GM12878 (cell line): Measurements from ENCODE around the gene KRR1. TPM values are rescaled to one million over a fixed set of nuclear protein-coding genes. Genes with fewer than 3 reads are reported as not detected.
"Not testable (repeated sequence)": the region's sequence is repeated elsewhere in the genome, so short reads cannot be mapped to it uniquely, and the experiment has no call there.

Experiments used
- ATAC-seq: fragments of 200-7000 bp; cut with Tn5 transposase; 3 replicates; pipeline ENCODE4 v1.9.1; 2020; ENCODE audit warnings: mild to moderate bottlenecking, moderate library complexity
- BruUV-seq: library from RNA; stranded (reverse); fragments of 400-500 nt; replicated peaks from 2 replicates; lab custom pipeline; 2021; lab: Mats Ljungman, UMichigan
- CTCF ChIA-PET: fragments of 300-600 bp; sonication (Branson Sonifier 250); formaldehyde crosslinking; extraction: SDS; loops from one replicate; lab custom pipeline; 2021; ENCODE audit warnings: inconsistent platforms; lab: Yijun Ruan, JAX
- POLR2A ChIA-PET: fragments of 350-600 bp; formaldehyde crosslinking; extraction: SDS; loops from one replicate; lab custom pipeline; 2021; ENCODE audit warnings: inconsistent platforms; lab: Charles Lee
- RAD21 ChIA-PET: fragments of 300-600 bp; sonication (Branson Sonifier 250); formaldehyde crosslinking; loops from one replicate; lab custom pipeline; 2023; ENCODE audit warnings: antibody characterized with exemption; ENCODE audit not compliant: unreplicated experiment; lab: Charles Lee
- SMC1A ChIA-PET: fragments of 300-600 bp; sonication (Branson Sonifier 250); formaldehyde crosslinking; loops from one replicate; lab custom pipeline; 2023; ENCODE audit not compliant: unreplicated experiment, uncharacterized antibody; lab: Charles Lee
- DNase-seq: peaks from one replicate; pipeline ENCODE4 v3.0.0-alpha.2; 2011; ENCODE audit warnings: low read depth, low spot score
- FAIRE-seq: peaks from 3 replicates; lab custom pipeline; 2011; peaks lifted over from hg19 to GRCh38; lab: Jason Lieb, UNC
- H2AFZ ChIP-seq: 2 replicates; pipeline ENCODE4 v1.6.0; 2011; ENCODE audit warnings: low read depth, low read length, control low read depth; ENCODE audit not compliant: control insufficient read depth
- H3K27ac ChIP-seq: 2 replicates; pipeline ENCODE4 v1.5.1; 2011; ENCODE audit warnings: control low read depth; ENCODE audit not compliant: control insufficient read depth, insufficient read depth
- H3K27me3 ChIP-seq, 2 experiments: replicated peaks in 1 of 2; 2 replicates each; pipeline versions ENCODE4 v1.6.0 to v1.6.1; 2011; ENCODE audit warnings: low read length in 1 of 2; ENCODE audit not compliant: control insufficient read depth in 2 of 2, insufficient read depth in 2 of 2
- H3K36me3 ChIP-seq, 2 experiments: 2 replicates each; pipeline ENCODE4 v1.5.1; 2011; ENCODE audit warnings: low read length in 1 of 2; ENCODE audit not compliant: control insufficient read depth in 2 of 2, insufficient read depth in 2 of 2
- H3K4me1 ChIP-seq: 2 replicates; pipeline ENCODE4 v1.6.1; 2011; ENCODE audit warnings: mild to moderate bottlenecking, low read length, moderate library complexity, mixed read lengths; ENCODE audit not compliant: control insufficient read depth, insufficient read depth
- H3K4me2 ChIP-seq: 2 replicates; pipeline ENCODE4 v1.6.0; 2011; ENCODE audit warnings: control low read depth; ENCODE audit not compliant: control insufficient read depth, insufficient read depth
- H3K4me3 ChIP-seq: fragments of 200-600 bp; sonication (generic); 2 replicates; pipeline ENCODE4 v1.5.1; 2016
- H3K79me2 ChIP-seq: 2 replicates; pipeline ENCODE4 v1.6.0; 2011; ENCODE audit warnings: low read length; ENCODE audit not compliant: control insufficient read depth, insufficient read depth
- H3K9ac ChIP-seq: 2 replicates; pipeline ENCODE4 v1.8.0; 2011; ENCODE audit warnings: low read length, control low read depth, mixed read lengths; ENCODE audit not compliant: control insufficient read depth, insufficient read depth
- H3K9me3 ChIP-seq: replicated peaks from 3 replicates; pipeline ENCODE4 v1.5.1; 2011; ENCODE audit warnings: mild to moderate bottlenecking, low read length; ENCODE audit not compliant: control insufficient read depth, insufficient read depth
- H4K20me1 ChIP-seq: 2 replicates; pipeline ENCODE4 v1.6.0; 2011; ENCODE audit not compliant: control insufficient read depth, insufficient read depth
- BACH1 ChIP-seq: fragments of 450-650 bp; IDR thresholded peaks from 2 replicates; pipeline ENCODE4 v1.6.1; 2017; ENCODE audit warnings: mild to moderate bottlenecking, borderline replicate concordance
- BRCA1 ChIP-seq: IDR thresholded peaks from 2 replicates; pipeline ENCODE4 v1.6.1; 2011; ENCODE audit warnings: low read depth, low read length, improper control_type of control experiment
- CEBPB ChIP-seq, 2 experiments: fragments of 150-350 bp in 1 of 2; IDR thresholded peaks; 2 replicates each; pipeline ENCODE4 v1.6.1; 2012 to 2014; ENCODE audit warnings: low read depth in 2 of 2, low read length in 2 of 2, borderline replicate concordance in 1 of 2, inconsistent platforms in 1 of 2
- LARP7 ChIP-seq: fragments of 450-650 bp; IDR thresholded peaks from 2 replicates; pipeline ENCODE4 v1.6.1; 2017; ENCODE audit warnings: mild to moderate bottlenecking
- NFXL1 ChIP-seq: fragments of 450-650 bp; IDR thresholded peaks from 2 replicates; pipeline ENCODE4 v1.6.1; 2017; ENCODE audit warnings: antibody characterized with exemption, mild to moderate bottlenecking, borderline replicate concordance
- WGBS: methylation state at CpG from one replicate; pipeline ENCODE4 v1.1.6; 2016; ENCODE audit warnings: low lambda C conversion rate; ENCODE audit not compliant: insufficient replicate concordance, insufficient coverage; ENCODE audit errors: missing lambda C conversion rate; 5-methylcytosine and 5-hydroxymethylcytosine counted together
- in situ Hi-C: fragments of 300-500 bp; cut with MboI; formaldehyde crosslinking; loops from 9 replicates; pipeline ENCODE4 v1.14.3; 2018; ENCODE audit warnings: mixed read lengths
- intact Hi-C: fragments of 100-400 bp; cut with micrococcal nuclease; formaldehyde crosslinking; loops from one replicate; pipeline ENCODE4 v1.14.2; 2022; ENCODE audit not compliant: unreplicated experiment
- polyA plus RNA-seq, 11 experiments: library from polyadenylated mRNA; depleted of rRNA in 4 of 11; unstranded in 6 of 11; stranded (reverse) in 5 of 11; fragments of >200 nt; fragmentation: Nextera tagmentation in 4 of 11; fragmentation: Illumina TruSeq in 1 of 11; extraction: Ambion mirVana in 4 of 11; extraction: Trizol in 1 of 11; gene quantifications; 1 replicate in 1 of 11; 2 replicates in 10 of 11; pipeline versions ENCODE4 v1.2.1 to v1.2.3, GENCODE V29; 2011 to 2016; ENCODE audit warnings: inconsistent platforms in 2 of 11, missing spikeins in 2 of 11, low read depth in 1 of 11
- total RNA-seq, 4 experiments: library from RNA; depleted of rRNA in 3 of 4; stranded (reverse); fragments of >200 nt in 3 of 4; fragmentation: Illumina TruSeq in 1 of 4; extraction: Trizol in 1 of 4; gene quantifications; 2 replicates each; pipeline versions ENCODE4 v1.2.1 to v1.2.3, GENCODE V29; 2013 to 2021
- TF ChIP-seq, protein P1 (sequence below): IDR thresholded peaks from 2 replicates; pipeline ENCODE4 v1.6.1; 2011; ENCODE audit warnings: borderline replicate concordance, low read depth, mild to moderate bottlenecking, moderate library complexity, mixed read lengths, low read length; ENCODE audit not compliant: insufficient read depth; ENCODE audit errors: extremely low read length

The KRR1 gene
- total and polyA plus RNA-seq, 10 of the 15 experiments (the other 5 are each of a cell fraction or from before 2014, with no cell fraction given), result 29.6 to 103 (median 75.3) TPM

DNA sequence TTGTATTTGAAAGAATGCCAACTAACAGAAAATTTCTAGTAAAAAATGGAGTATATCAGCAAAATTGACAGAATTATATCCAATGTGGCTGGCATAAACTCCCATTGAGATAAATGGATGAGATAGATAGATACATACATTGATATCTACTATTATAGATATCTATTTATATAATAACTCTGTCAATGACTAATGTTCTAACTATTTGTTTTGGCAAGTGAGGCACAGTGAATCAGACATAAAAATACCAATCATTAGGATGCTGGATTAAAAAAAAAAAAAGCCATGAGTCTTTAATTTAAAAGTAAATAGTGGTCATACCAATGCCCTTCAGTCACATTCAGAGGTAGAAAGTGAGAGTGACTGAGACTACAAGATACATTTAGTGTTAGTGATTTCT lies 64.6 kb downstream of the KRR1 start:
- TF ChIP-seq CEBPB (IDR thresholded peaks at IDR 0.05; ENCODE audit: borderline replicate concordance in 1 of 2, low read depth in 2 of 2, low read length in 2 of 2) (no peak), BRCA1 (no peak), NFXL1 (no peak), LARP7 (no peak), BACH1 (no peak)
- TF ChIP-seq, protein P1, sequence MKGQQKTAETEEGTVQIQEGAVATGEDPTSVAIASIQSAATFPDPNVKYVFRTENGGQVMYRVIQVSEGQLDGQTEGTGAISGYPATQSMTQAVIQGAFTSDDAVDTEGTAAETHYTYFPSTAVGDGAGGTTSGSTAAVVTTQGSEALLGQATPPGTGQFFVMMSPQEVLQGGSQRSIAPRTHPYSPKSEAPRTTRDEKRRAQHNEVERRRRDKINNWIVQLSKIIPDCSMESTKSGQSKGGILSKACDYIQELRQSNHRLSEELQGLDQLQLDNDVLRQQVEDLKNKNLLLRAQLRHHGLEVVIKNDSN, result no peak
- TF ChIP-seq, all 136 proteins: peak for 0
- no peak overlapping the region for H3K27ac ChIP-seq
- H3K9ac ChIP-seq, result no peak overlapping the region
- POLR2A ChIA-PET, result no interaction called here
- no peaks in the 10 kb centered on the region for H3K9me3 ChIP-seq
- no peak for FAIRE-seq
- CTCF ChIA-PET, result interaction anchor here (1.6 kb wide), 1 partner anchor 112 kb away, joined by 3 read pairs; no protein-coding TSS in a partner anchor
- no peaks in the 10 kb centered on the region; a peak in 1 of 4 replicates for H3K27me3 ChIP-seq
- BruUV-seq, result no TSS peak
- intact Hi-C loops (no loop called here), in situ Hi-C loops (no loop called here)
- no peaks in the 10 kb centered on the region for H4K20me1 ChIP-seq
- RAD21 ChIA-PET, result no interaction called here
- no peaks in the 10 kb centered on the region for H3K4me1 ChIP-seq
- H3K36me3 ChIP-seq, result no peaks in the 10 kb centered on the region
- no peak overlapping the region for H2AFZ ChIP-seq
- H3K4me2 ChIP-seq, result no peak overlapping the region
- DNase-seq, result no peak
- SMC1A ChIA-PET, result interaction anchor here (1.0 to 1.4 kb wide), 2 partner anchors 14 to 61 kb away, joined by 3 read pairs; no protein-coding TSS in a partner anchor
- no peak overlapping the region for H3K4me3 ChIP-seq
- no peaks in the 10 kb centered on the region for H3K79me2 ChIP-seq
- no peak for ATAC-seq

DNA sequence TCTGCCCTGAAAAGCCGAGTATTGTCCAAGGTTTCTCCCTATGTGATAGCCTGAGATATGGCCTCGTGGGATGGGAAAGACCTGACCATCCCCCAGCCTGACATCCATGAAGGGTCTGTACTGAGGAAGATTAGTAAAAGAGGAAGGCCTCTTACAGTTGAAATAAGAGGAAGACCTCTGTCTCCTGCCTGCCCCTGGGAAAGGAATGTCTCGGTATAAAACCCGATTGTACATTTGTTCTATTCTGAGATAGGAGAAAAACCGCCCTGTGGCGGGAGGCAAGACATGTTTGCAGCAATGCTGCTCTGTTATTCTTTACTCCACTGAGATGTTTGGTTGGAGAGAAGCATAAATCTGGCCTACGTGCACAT lies 66.3 kb downstream of the KRR1 start:
- H3K27ac ChIP-seq, H3K9ac ChIP-seq, H3K36me3 ChIP-seq, BruUV-seq, RAD21 ChIA-PET, H3K79me2 ChIP-seq, H3K4me1 ChIP-seq, POLR2A ChIA-PET, H3K4me3 ChIP-seq, H3K9me3 ChIP-seq, ATAC-seq, in situ Hi-C loops, FAIRE-seq, H3K4me2 ChIP-seq, H2AFZ ChIP-seq, H4K20me1 ChIP-seq, H3K27me3 ChIP-seq, DNase-seq, intact Hi-C loops: not testable (repeated sequence)
- ChIA-PET SMC1A (interaction anchor here (1.0 kb wide), 1 partner anchor 47 kb away, joined by 3 read pairs; no protein-coding TSS in a partner anchor), CTCF (interaction anchor here (1.1 to 1.6 kb wide), 2 partner anchors 39 to 110 kb away, joined by 3 to 5 read pairs; no protein-coding TSS in a partner anchor)
- WGBS, result 50% methylated on average over 7 of the region's 7 CpGs
